Fibroblast of lung (primary cell): ENCODE data around the gene IMPDH1. TPM values are rescaled to one million over a fixed set of nuclear protein-coding genes. Genes with fewer than 3 reads are reported as not detected.

Experiments used
- DNase-seq, 2 donors: peaks; one replicate each; pipeline versions ENCODE4 v3.0.0 to v3.0.0-alpha.2; 2010; ENCODE audit warnings: low read depth in 2 of 2
- H2AFZ ChIP-seq: 2 replicates; pipeline ENCODE4 v1.5.1; 2012; ENCODE audit warnings: low read length, control low read depth, inconsistent platforms
- H3K27ac ChIP-seq: 2 replicates; pipeline ENCODE4 v1.5.1; 2011; ENCODE audit warnings: low read length, control low read depth; ENCODE audit not compliant: insufficient read depth
- H3K27me3 ChIP-seq: 2 replicates; pipeline ENCODE4 v1.5.1; 2011; ENCODE audit warnings: mild to moderate bottlenecking, low read length; ENCODE audit not compliant: control insufficient read depth, insufficient read depth
- H3K36me3 ChIP-seq: 2 replicates; pipeline ENCODE4 v1.5.1; 2011; ENCODE audit warnings: low read length; ENCODE audit not compliant: control insufficient read depth, insufficient read depth
- H3K4me1 ChIP-seq: 2 replicates; pipeline ENCODE4 v1.5.1; 2011; ENCODE audit warnings: low read length; ENCODE audit not compliant: control insufficient read depth, insufficient read depth; ENCODE audit errors: extremely low read depth
- H3K4me2 ChIP-seq: 2 replicates; pipeline ENCODE4 v1.5.1; 2011; ENCODE audit warnings: low read length, control low read depth; ENCODE audit not compliant: insufficient read depth; ENCODE audit errors: extremely low read depth
- H3K4me3 ChIP-seq, 4 experiments: fragments of 200-600 bp in 1 of 4; sonication (generic) in 1 of 4; replicated peaks in 1 of 4; 2 replicates each; pipeline ENCODE4 v1.5.1; 2011 to 2016; ENCODE audit warnings: low read length in 4 of 4, low read depth in 3 of 4, mild to moderate bottlenecking in 3 of 4, control low read depth in 2 of 4, inconsistent platforms in 1 of 4, mixed read lengths in 1 of 4; ENCODE audit not compliant: insufficient read depth in 1 of 4; ENCODE audit errors: control extremely low read depth in 1 of 4
- H3K79me2 ChIP-seq: 2 replicates; pipeline ENCODE4 v1.5.1; 2012; ENCODE audit warnings: mild to moderate bottlenecking, low read length, inconsistent platforms; ENCODE audit not compliant: control insufficient read depth, insufficient read depth
- H3K9ac ChIP-seq: 2 replicates; pipeline ENCODE4 v1.5.1; 2011; ENCODE audit warnings: mild to moderate bottlenecking, low read length, control low read depth; ENCODE audit not compliant: insufficient read depth
- H3K9me3 ChIP-seq: 2 replicates; pipeline ENCODE4 v1.5.1; 2012; ENCODE audit warnings: low read depth, low read length; ENCODE audit not compliant: control insufficient read depth, insufficient read depth
- H4K20me1 ChIP-seq: 2 replicates; pipeline ENCODE4 v1.5.1; 2011; ENCODE audit warnings: low read length; ENCODE audit not compliant: control insufficient read depth, insufficient read depth; ENCODE audit errors: extremely low read depth
- EZH2 ChIP-seq: IDR thresholded peaks from 2 replicates; pipeline ENCODE4 v1.5.1; 2012; ENCODE audit warnings: low read length, control low read depth, mild to moderate bottlenecking; ENCODE audit errors: missing control alignments
- polyA plus RNA-seq, 2 donors: library from polyadenylated mRNA; depleted of rRNA in 1 of 2; stranded (reverse) in 1 of 2; unstranded in 1 of 2; fragments of >200 nt; gene quantifications; 2 replicates each; pipeline ENCODE4 v1.2.1, GENCODE V29; 2011 to 2012; ENCODE audit warnings: missing spikeins in 1 of 2
- total RNA-seq: library from RNA; depleted of rRNA; stranded (reverse); fragments of >200 nt; gene quantifications from 2 replicates; pipeline ENCODE4 v1.2.1, GENCODE V29; 2014
- TF ChIP-seq, protein P1 (sequence below), 2 donors: IDR thresholded peaks in 1 of 2; conservative IDR thresholded peaks in 1 of 2; 1 replicate in 1 of 2; 2 replicates in 1 of 2; pipeline ENCODE4 v1.5.1; 2011 to 2012; ENCODE audit warnings: low read length in 2 of 2, control low read depth in 1 of 2, inconsistent platforms in 1 of 2, low read depth in 1 of 2, mild to moderate bottlenecking in 1 of 2

The IMPDH1 gene
- total and polyA plus RNA-seq, 2 donors (not counting 1 experiment from before 2014, with no cell fraction given): 30.2 to 56.5 TPM

- H3K27me3 ChIP-seq: peaks cover 49% of the 10 kb centered on the region
- no peak overlapping the region for H2AFZ ChIP-seq
- DNase-seq: peak in 1 of 2 donors; percentile 70
- no peak overlapping the region for H3K27ac ChIP-seq
- H3K4me3 ChIP-seq: no peak overlapping the region
- no peaks in the 10 kb centered on the region for H3K79me2 ChIP-seq
- no peak overlapping the region for H3K4me2 ChIP-seq
- H4K20me1 ChIP-seq: no peaks in the 10 kb centered on the region
- H3K36me3 ChIP-seq: no peaks in the 10 kb centered on the region
- TF ChIP-seq, protein P1, sequence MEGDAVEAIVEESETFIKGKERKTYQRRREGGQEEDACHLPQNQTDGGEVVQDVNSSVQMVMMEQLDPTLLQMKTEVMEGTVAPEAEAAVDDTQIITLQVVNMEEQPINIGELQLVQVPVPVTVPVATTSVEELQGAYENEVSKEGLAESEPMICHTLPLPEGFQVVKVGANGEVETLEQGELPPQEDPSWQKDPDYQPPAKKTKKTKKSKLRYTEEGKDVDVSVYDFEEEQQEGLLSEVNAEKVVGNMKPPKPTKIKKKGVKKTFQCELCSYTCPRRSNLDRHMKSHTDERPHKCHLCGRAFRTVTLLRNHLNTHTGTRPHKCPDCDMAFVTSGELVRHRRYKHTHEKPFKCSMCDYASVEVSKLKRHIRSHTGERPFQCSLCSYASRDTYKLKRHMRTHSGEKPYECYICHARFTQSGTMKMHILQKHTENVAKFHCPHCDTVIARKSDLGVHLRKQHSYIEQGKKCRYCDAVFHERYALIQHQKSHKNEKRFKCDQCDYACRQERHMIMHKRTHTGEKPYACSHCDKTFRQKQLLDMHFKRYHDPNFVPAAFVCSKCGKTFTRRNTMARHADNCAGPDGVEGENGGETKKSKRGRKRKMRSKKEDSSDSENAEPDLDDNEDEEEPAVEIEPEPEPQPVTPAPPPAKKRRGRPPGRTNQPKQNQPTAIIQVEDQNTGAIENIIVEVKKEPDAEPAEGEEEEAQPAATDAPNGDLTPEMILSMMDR (conservative IDR thresholded peaks at IDR 0.05 in 1 of 2, IDR thresholded peaks at IDR 0.05 in 1 of 2; ENCODE audit: low read depth in 1 of 2, low read length in 2 of 2): no peak
- TF ChIP-seq EZH2: no peak
- H3K9me3 ChIP-seq: no peaks in the 10 kb centered on the region
- H3K9ac ChIP-seq: no peak overlapping the region
- no peaks in the 10 kb centered on the region for H3K4me1 ChIP-seq
Measured at GRCh38 chr7:128362670-128363069, 47.1 kb downstream of the IMPDH1 start.

DNA sequence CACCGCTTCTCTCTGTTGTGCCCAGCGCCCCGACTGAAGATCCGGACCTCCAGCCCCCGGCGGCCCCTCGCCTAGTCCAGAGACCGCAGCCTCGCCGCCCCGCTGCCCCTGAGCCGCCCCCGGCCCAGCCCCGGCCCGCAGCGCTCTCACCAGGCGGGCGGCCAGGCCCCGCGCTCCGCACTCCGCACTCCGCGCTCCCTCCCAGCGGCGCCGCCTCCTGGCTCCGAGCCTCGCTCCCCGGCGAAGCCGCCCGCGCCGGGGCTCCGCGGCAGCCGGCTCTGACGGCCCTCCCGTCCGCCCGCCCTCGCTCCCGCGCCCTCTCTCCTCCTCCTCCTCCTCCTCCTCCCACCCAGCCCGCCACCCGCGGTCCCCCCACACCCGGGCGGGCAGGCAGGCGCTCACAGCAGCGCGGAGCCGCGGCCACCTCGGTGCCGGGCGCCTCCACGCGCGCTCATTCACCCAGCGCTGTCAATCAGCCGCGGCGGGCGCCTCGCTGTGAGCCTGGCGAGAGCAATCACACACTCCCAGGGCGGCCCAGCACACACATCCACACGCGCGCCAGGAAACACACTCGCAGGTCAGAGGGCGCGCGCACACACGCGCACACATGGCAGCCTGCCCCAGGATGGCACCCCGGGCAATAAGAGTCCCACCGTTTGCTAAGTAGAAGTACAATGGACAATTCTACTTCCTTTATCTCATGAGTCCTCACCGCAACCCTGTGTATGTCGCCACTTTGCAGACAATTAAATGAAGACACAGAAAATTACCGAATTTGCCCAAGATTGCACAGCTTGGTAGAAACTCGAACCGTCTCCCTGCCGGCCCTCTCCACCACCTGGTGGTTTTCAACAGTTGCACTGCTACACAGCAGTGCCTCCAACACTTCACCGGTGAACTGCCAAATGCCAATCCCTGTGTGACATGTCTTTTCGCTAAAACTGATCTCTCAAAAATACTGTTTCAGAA is 48.1 kb downstream of the IMPDH1 start, which contains the start of gene PRRT4:
Gene PRRT4 (minus strand): TSS at position 280 of the 969 bp plus-strand sequence.
- no peak within 1 kb of the TSS for H2AFZ ChIP-seq
- DNase-seq: no peak
- peak within 1 kb of the TSS; percentile 23 to 48 (median 38) for H3K4me3 ChIP-seq
- H3K36me3 ChIP-seq: no peaks in the 10 kb centered on the region
- no peaks in the 10 kb centered on the region for H4K20me1 ChIP-seq
- TF ChIP-seq EZH2: peak; percentile 68
- TF ChIP-seq, protein P1 (conservative IDR thresholded peaks at IDR 0.05 in 1 of 2, IDR thresholded peaks at IDR 0.05 in 1 of 2; ENCODE audit: low read depth in 1 of 2, low read length in 2 of 2): peak in 1 of 2 donors; percentile 9
- no peak within 1 kb of the TSS for H3K9ac ChIP-seq
- H3K27me3 ChIP-seq: peaks cover 52% of the 10 kb centered on the region
- H3K79me2 ChIP-seq: no peaks in the 10 kb centered on the region
- H3K4me1 ChIP-seq: no peaks in the 10 kb centered on the region
- peak within 1 kb of the TSS; percentile 94 for H3K4me2 ChIP-seq
- H3K27ac ChIP-seq: no peak within 1 kb of the TSS
- H3K9me3 ChIP-seq: no peaks in the 10 kb centered on the region

DNA sequence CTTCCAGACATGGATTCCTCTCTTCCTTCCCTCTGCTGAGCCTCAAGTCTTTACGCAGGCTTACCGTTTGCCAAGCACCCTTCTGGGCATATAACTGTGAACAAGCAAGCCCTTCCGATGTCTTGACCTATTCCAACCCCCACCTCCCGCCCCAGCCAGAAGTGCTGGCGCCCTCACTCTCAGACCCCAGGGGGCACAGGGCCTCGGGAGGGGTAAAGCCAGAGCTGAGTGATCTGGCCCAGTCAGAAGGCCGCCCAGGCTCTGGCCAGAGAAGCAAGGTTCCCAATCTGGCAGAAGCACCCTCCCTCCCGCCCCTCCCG is 49.5 kb downstream of the IMPDH1 start:
- no peaks in the 10 kb centered on the region for H3K9me3 ChIP-seq
- H3K27ac ChIP-seq: no peak overlapping the region
- no peaks in the 10 kb centered on the region for H3K4me1 ChIP-seq
- peaks cover 39% of the 10 kb centered on the region for H3K27me3 ChIP-seq
- no peaks in the 10 kb centered on the region for H3K36me3 ChIP-seq
- H2AFZ ChIP-seq: no peak overlapping the region
- no peak for TF ChIP-seq EZH2
- TF ChIP-seq, protein P1 (conservative IDR thresholded peaks at IDR 0.05 in 1 of 2, IDR thresholded peaks at IDR 0.05 in 1 of 2; ENCODE audit: low read depth in 1 of 2, low read length in 2 of 2): no peak
- H3K79me2 ChIP-seq: no peaks in the 10 kb centered on the region
- no peak for DNase-seq
- H3K4me3 ChIP-seq: no peak overlapping the region
- no peaks in the 10 kb centered on the region for H4K20me1 ChIP-seq
- no peak overlapping the region for H3K9ac ChIP-seq
- H3K4me2 ChIP-seq: no peak overlapping the region
